ENCODE measurements around the gene DMKN. TPM values are rescaled to one million over a fixed set of nuclear protein-coding genes. Genes with fewer than 3 reads are reported as not detected.
A peak's percentile ranks its signal among the peaks of the same experiment; 100 is the strongest.

DMKN gene
- total RNA-seq, 1 donor from 2014 or later = not detected

DNA sequence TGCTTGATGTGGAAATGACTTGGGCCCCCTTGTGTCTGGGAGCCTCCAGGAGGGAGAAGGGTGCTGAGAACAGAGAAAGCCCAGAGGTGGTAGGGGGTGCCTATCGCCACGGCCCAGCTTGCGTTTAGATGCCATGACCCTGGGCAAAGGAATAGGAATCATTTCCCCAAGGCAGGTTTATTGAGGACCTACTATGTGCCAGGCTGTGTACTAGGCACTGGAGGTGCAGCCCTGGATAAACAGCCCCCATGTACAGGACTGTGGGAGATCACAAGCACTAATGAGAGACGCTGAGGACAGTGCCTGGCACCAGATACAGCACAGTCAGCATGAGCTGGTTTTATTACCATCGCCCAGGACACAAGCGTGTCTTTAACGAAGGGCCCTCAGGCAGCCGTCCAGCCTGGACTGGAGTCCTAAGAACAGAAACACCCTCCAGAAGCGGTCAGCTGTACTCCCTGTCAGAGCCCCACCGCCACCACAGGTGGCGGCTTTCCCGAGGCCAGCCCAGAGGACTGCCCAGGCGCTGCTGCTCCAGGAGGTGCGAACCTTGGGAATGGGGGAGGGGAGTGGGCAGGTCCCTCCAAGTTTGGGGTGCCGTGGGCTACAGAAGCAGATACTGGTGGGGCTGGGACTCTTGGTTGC lies 36.6 kb upstream of the DMKN start:
- DNase-seq (ENCODE audit: extremely low read depth, low read depth, low spot score) = no peak

DNA sequence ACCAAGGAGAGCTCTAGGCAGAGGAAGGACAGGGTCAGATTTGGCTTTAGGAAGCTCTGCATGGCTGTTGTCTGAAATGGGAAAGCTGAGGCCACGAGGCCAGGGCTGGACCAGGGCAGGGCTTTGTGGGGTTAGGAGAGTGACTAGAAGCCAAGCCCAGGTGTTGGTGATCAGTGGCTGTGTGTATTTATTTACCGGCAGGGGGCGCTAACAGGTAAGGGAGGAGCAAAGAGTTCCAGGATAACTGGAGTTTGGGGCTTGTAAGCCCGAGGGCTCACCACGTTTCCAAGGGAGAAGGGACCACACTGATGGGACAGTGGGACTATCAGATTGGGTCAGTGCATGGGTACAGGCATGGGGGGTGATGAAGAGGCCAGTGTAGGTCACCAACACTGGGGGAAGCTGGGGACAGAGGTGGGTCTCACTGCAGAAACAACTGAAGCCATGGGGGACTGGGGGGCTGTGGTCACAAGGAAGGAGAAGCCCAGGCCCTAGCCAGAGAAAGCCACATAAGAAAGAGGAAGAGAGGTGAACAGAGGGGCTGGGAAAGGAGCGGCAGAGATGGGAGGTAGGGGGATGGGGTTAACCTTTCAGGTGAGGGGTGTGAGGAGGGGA lies 35.8 kb upstream of the DMKN start:
- peak; percentile 22 for DNase-seq (ENCODE audit: extremely low read depth, low read depth, low spot score)

DNA sequence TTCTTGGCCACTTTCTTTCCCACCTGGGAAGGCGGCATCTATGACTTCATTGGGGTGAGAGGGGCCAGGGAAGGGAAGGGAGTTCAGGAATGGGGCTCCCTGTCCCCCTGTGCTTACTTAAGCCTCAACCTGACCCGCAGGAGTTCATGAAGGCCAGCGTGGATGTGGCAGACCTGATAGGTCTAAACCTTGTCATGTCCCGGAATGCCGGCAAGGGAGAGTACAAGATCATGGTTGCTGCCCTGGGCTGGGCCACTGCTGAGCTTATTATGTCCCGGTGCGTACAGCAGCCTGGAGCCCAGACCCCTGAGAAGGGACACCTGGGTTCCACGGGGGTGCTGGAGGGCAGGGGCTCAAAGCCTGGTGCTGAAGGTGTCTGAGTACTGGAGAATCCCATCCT lies 33.1 kb upstream of the DMKN start:
- no peak for DNase-seq (ENCODE audit: extremely low read depth, low read depth, low spot score)

DNA sequence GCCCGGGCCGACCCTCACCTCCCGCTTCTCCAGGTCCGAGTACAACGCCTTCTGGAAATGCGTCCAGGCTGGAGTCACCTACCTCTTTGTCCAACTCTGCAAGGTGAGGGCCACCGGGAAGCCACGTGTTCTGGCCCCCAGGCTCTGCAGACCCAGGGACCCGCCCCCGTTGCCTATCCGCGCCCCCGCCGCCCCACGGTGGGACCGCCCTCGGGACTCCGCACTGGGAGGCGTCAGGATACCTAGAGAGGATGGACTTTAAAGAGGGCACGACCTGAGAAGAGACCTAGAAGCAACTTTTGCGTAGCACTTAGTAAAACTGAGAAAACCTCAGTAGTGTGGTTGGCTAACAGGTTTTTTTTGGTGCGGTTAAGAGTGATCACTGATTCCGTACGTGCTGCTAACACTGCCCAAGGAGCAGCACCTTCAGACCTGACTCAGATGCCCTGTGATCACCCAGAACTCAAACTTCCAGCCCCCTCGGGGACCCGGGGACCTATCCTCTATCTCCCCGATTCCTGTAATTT lies 32.5 kb upstream of the DMKN start:
- DNase-seq (ENCODE audit: extremely low read depth, low read depth, low spot score) = no peak

DNA sequence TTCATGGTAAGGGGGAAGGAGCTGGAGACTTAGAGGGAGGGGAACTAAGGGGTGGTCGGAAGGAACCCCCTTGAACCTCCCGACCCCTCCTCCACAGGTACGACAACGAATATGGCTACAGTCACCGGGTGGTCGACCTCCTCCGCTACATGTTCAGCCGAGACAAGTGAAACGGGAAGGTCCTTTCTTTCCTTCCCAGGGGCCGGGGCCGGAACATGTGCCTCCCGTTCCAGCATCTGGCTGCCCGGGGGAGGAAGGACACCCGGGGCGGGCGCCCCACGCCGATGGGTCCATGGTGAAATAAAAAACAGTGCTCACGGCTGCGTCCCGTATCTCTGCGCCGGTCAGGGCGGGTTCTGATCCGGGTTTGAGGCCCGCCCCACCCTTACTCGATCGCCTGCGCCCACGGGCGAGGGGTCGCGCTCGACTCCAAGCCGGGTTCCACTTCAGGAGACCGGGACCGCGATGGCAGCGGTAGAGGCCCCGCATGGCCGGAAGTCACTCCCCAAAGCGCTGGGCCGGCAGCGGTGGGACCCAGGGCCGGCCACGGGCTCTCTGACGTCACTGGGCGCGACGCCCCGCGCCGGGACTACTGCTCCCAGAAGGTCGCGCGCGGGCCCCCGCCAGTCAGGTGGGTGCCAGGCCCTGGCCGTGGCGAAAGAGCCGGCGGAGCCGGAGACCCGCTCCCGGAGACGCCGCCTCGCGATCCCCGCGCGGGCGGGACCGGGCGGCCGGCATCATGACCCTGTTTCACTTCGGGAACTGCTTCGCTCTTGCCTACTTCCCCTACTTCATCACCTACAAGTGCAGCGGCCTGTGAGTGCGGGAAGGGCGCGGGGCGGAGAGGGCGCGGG lies 31.8 kb upstream of the DMKN start, which contains the start of gene TMEM147:
TSS of gene TMEM147 (plus strand) at position 626 of the 854 bp plus-strand sequence. CDS start at position 740, 114 bp downstream.
- no peak for DNase-seq (ENCODE audit: extremely low read depth, low read depth, low spot score)

DNA sequence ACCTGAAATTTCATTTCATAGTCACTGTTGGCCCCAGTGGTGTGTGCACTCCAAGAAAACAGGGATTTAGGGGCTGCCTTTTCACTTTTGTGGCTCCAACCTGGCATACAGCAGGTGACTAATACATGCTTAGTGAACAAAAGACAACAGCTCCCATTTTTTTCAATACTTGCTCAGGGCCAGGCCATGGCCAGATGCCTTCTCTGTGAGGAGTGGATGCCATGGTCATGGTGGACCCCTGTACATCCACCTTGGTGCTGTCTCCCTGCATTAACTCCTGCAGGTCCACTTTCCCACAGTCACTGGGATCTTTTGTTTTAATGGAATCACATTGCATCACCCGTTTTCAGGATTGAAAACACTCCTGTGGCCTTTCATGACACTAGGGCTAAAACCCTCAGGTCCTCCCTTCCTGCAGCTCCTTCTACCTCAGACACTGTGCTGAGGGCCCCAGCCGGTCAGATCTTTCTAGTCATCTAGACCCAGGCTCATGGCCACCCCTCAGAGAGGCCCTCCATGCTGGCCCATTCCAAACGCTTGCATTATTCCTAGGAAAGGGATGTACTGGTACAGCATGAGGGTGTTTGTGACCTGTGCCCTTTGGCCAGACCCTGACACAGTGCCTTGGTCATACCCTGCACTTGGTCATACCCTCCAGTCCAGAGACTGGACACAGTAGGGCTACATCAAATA lies 30.8 kb upstream of the DMKN start:
- no peak for DNase-seq (ENCODE audit: extremely low read depth, low read depth, low spot score)

DNA sequence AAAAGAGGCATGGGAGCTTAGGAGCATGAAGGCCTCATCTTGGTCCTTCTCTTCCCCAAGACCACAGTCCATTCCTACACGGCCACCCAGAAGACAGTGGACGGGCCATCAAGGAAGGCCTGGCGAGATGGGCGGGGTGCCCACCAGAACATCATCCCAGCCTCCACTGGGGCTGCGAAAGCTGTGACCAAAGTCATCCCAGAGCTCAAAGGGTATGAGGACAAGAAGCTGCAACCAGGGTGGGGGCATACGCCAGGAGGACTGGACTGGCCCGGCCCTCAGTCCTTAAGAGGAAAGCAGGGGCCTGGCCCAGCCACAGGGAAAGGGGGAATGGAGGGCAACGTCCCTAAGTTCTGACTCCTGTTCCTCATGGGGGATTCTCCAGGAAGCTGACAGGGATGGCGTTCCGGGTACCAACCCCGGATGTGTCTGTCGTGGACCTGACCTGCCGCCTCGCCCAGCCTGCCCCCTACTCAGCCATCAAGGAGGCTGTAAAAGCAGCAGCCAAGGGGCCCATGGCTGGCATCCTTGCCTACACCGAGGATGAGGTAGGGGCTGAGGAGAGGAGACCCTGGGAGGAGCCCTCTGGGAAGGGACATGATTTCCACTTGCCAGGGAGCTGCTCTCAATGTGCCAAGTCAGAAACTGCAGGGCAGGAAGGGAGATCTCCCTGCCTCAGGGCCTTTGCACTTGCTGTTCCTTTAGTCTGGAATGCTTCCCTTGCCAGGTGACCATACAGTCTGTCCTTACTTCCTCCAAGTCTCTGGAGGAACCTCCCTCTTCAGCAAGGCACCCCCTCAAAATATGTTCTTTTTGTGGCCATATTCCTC lies 30.0 kb upstream of the DMKN start:
- DNase-seq (ENCODE audit: extremely low read depth, low read depth, low spot score) = no peak

DNA sequence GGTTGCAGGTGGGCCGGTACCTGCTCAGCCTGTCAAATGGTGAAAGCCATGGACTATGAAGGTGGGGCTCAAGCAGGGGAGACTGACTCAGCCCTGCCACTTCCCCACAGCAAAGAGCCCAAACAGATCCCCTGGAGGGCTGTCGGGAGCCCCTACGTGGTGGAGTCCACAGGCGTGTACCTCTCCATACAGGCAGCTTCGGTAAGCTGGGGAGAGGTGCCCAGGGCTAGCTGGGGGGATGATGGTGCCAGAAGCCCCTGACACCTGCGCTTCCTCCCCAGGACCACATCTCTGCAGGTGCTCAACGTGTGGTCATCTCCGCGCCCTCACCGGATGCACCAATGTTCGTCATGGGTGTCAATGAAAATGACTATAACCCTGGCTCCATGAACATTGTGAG lies 28.8 kb upstream of the DMKN start:
- no peak for DNase-seq (ENCODE audit: extremely low read depth, low read depth, low spot score)

DNA sequence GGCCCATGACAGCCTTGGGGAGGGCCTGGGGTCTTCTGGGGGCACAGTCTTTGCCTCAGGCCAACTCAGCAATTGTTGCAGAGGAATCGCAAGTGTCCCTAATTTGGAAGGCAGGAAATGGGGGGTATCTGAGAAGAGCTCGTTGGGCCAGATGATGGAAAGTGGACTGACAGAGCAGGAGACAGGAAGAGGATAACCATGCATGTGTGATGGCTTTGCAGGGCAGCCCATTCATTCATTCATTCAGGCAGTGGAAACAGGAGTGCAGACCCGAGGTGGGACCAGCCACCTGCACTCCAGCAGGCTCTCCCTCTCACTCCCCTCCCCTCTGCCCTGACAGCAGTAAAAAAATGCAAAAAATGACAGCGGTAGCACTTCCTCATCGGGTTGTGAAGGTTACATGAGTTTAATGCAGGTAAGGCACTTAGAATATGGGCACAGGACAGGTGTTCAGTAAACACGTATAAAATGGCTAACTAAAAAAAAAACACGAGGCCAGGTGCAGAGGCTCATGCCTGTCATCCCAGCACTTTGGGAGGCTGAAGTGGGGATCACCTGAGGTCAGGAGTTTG lies 27.0 kb upstream of the DMKN start:
- no peak for DNase-seq (ENCODE audit: extremely low read depth, low read depth, low spot score)

DNA sequence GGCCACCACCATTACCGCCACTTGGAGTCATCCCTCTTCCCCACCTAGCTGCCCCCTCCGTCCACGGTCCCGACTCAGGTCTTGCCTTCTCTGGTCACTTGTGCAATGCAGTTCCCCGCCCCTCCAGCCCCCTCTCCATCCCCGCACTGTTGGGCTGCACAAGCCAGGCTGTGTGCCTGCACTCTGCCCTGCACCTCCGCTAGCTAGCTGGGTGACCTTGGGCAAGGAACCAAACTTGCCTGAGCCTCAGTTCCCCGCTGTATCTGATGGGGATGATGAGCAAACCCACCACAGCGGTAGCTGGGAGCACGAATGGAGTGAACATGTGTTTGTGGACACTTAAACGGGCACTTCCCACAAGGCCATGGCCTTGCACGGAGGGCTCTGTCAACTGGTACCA lies 26.4 kb upstream of the DMKN start:
- no peak for DNase-seq (ENCODE audit: extremely low read depth, low read depth, low spot score)

DNA sequence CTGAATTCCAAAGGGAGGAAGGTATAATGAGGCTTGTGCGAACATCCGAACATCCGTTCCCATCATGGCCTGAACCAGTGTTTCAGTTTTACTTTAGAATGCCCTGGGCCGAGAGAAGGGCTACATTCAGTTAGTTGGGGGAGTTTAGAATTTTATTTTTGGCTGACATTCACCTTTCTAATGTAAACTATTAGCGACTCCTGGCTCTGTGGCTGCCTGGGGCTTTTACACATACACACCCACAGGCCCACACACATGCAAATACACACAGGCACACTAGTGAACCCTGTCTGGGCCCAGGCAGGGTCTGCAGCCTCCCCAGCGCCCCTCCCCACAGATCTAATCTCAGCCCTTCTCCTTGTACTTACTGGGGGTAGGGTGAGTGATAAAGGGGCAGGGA lies 25.9 kb upstream of the DMKN start:
- no peak for DNase-seq (ENCODE audit: extremely low read depth, low read depth, low spot score)

DNA sequence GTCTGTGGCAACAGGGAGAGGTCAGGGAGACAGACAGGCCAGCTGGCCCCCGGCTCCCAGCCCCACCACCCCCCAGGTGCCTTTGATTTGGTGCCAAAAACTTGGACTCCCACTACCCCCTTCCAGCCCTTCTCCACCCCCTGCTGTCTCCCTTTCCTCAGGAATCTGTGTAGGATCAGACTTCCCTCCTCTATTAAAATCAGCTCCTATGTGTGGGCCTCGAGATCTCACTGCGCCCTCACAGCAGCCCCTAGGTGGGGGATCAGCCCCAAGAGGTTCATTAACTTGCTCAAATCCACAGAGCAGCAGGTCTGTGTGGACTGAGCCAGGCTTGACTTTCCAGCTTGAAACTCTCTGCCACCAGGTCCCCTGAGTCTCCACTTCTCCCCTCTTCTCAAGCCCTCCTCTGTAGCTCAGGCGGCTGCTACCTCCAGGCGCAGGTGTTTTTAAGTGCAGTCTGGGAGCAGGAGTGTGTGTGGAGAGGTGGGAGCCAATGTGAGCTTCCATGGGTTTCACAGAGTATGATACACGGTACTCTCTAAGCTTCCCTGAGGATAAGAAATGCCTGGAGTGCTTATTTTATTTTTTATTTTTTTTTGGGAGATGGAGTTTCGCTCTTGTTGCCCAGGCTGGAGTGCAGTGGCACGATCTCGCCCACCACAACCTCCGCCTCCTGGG lies 21.5 kb upstream of the DMKN start:
- DNase-seq (ENCODE audit: extremely low read depth, low read depth, low spot score) = no peak

DNA sequence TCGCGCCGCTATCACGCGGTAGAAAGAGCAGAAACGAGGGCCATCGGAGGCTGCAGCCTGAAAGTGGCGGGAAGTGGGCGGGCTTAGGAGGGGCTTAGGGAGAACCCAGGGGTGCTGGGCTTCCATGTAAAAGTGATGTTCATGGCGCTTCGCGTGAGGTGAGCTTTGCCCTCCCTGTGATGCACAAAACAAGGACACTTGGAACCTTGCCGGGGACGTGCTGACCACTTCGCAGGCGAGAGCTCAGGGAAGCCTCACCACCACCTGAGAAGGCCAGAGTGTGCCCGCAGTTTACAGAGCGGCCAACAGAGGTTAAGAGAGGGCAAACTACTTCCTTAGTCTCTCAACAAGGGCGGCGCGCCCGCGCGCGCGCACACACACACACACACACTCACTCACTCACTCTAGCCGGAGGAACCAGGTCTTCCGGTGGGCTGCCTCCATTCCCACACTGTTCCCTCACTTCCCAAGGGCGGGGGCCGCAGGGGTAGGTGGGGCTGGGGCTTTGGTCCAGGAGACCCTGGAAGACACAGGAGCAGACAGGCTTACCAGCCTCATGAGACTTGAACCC lies 20.5 kb upstream of the DMKN start:
- no peak for DNase-seq (ENCODE audit: extremely low read depth, low read depth, low spot score)

DNA sequence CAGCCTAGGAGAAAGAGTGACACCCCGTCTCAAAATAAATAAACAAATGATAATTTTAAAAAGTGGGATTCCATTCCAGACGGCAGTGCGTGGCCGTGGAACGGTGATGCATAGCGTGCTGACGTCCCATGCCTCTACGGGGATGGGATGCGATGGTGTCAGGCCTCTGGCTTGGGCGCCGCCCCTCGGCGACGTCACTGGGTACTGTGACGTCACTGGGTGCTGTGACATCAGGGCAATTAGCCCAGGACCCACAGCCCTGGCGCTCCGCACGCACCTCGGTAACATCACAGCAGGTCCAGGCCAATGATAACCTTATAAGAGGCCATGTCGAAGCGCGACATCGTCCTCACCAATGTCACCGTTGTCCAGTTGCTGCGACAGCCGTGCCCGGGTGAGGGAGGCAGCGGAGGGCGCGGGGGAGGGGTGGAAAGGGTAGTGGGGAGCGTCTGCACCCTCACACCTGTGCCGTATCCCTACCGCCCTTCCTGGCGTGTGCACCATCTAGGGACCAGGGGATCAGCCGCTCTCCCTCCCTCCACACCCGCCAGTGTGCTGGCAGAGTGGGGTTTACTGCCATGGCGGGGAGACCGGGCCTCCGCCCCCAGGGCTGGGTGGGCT lies 19.9 kb upstream of the DMKN start, which contains the start of gene GAPDHS:
TSS of gene GAPDHS (plus strand) at position 256 of the 621 bp plus-strand sequence. CDS start at position 328, 72 bp downstream.
- no peak for DNase-seq (ENCODE audit: extremely low read depth, low read depth, low spot score)

DNA sequence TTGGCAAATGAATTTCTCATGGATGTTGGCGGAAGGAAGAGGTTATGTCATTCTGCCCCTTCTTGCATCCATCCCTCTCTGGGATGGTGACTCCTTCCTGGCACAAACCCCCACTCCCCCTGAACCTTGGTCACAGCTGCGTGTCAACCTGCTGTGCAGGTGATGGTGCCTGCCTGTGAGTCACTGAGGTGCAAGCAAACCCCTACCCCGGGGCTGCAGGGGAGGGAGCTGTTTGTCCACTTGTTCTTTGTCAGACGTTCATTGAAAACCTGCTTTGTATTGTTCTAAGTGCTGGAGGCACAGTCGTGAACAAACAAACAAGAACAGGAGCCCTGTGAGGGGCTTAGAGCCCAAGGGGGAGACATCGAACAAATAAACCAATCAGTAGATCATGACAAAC lies 17.8 kb upstream of the DMKN start:
- no peak for DNase-seq (ENCODE audit: extremely low read depth, low read depth, low spot score)

DNA sequence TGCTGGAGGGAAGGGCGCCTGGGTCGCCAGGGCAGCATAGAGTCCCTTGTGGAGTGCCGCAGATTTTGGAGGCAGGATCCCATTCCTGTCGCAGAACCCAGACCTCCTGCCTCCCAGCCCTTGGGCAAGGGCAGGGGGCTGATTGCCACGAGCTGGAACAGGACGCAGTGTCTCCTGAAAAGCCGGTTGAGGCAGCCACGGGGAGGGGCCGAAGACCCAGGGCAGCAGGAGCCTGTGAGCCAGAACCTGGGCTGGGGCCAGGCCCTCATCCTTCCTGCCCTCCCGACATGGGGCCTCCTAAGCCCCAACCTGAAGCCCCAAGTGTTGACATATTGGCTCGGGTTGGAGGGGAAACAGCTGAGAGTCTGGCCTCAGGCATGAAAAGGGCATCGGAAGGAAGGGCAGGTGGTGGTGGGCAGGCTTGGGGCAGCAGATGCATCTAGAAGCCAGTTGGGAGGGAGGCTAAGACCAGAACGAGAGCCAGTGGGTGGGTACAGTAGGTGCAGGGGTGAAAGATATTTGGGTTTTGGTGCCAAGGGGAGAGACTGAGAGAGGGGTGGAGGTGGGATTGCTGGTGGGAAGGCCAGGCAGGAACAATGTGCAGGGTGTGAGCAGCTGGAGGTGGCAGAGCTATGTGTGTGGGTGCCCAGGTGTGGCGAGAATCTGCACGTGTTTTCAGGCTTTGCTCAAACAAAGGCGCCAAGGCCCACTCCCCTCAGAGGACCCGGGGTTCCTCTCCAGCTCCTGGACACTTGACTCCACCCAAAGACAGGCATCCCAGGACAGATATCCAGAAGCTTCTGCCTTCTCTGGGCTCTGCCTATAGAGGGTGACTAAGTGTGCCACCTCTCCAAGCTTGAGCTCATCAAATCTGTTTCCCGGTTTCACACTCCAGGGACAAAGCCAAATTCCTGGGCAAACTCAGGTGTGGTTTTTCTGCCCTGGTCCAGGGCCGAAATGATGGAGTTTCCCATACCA lies 16.1 kb upstream of the DMKN start:
- DNase-seq (ENCODE audit: extremely low read depth, low read depth, low spot score) = no peak
